Right renal cortex interstitium (tissue), 3 donors: ENCODE results near the gene SLC16A7. TPM values are rescaled to one million over a fixed set of nuclear protein-coding genes. Genes with fewer than 3 reads are reported as not detected.

Experiments used
- DNase-seq, 3 donors: peaks; one replicate each; pipeline ENCODE4 v3.0.0-alpha.2; 2013; ENCODE audit warnings: low read depth in 3 of 3, low spot score in 2 of 3
- polyA plus RNA-seq, 3 donors: library from polyadenylated mRNA; unstranded; fragments of 120-200 nt; gene quantifications; one replicate each; pipeline ENCODE4 v1.2.1, GENCODE V29; 2013; ENCODE audit not compliant: insufficient read length in 3 of 3

The SLC16A7 gene
- polyA plus RNA-seq, 3 donors: 3.6 to 5.7 (median 4.1) TPM

- DNase-seq: no peak
Measured at GRCh38 chr12:59664495-59664894, 68.7 kb downstream of the SLC16A7 start.

- no peak for DNase-seq
Measured at GRCh38 chr12:59665701-59666100, 69.9 kb downstream of the SLC16A7 start.

GRCh38 chr12:59668674-59669073 is 72.8 kb downstream of the SLC16A7 start:
- no peak for DNase-seq

- DNase-seq: no peak
Measured at GRCh38 chr12:59672273-59672672, 76.4 kb downstream of the SLC16A7 start.

DNA sequence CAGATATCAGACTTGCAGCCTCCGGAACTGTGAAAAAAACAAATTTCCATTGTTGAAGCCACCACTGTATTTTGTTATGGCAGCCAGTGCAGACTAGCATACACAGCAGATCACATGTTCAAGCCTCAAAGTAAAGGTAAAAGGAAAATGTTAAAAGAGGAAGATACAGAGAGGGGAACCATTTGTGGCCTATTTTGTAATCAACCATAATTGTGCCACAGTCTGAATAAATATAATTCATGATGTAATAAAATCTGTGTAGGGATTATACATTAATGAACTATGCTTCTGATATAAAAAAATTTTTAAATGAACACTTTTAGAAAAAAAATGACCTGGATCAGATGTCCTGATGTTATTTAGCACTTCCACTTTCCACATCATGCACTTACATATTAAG is 79.6 kb downstream of the SLC16A7 start:
- DNase-seq: no peak

DNA sequence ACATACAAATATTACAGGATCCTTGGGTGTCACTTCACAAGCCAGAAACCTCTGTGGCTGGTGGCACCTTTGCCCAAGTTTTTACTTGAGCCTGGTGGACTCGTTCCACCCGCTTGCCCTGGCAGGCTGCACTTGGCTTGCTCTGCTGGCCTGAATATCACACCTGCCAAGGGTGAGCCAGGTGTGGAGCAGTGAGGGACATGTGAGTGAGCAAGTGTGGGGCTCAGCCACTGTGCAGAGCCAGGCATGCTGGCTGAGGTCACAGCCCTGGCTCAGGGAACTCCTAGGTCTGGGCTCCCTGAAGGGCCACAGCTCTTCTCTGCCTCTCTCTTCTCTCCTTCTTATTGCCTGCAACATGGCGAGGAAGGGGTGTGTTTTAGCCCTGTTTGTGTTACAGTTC is 82.0 kb downstream of the SLC16A7 start:
- DNase-seq: no peak

DNA sequence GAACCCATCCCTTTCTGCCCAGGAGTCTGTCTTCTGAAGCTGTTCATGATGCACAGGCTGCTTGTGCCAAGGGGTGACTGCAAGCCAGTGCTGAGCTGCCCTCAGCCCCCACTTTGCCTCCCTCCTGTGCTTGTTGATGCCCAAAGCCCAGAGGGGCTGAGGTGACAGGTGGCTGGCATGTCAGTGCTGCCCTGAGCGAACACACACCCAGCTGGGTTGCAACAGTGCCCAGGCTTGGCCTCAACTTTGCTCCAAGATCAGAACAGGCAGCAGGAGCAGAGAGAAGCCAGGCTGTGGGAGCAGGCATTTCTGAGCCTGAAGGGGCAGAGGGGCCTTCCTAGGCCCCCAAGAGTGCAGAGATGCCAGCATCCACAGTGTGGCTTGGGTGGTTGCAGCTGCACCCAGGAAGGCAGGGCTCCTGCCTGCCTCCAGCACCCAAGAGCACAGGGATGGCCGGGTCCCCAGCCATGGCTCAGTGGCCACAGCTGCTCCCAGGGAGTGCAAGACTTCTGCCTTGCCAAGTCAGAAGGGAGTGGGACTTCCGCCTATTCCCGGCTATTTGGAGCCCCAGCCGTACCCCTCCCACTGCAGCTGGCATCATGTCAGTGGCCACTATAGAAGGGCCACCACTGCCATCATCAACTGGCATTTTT is 83.1 kb downstream of the SLC16A7 start:
- no peak for DNase-seq

DNA sequence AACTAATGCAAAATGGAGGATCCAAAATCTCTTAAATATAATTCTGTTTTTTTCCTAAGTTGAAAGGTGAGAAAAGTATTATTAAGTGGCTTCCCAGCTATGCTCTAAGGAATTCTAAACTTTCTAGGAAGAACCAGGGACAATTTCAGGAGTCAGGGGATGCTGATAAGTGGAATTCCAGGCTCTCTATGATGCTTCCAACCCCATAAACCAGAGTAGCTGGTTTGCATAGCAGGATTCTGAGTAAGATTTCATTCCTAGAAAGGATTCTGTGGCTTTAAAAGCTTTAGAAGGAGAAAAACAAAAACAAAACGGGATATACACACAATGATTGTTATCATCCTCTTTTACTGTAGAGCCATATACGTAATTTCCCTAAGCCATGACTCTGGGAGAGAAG is 93.9 kb downstream of the SLC16A7 start:
- no peak for DNase-seq

GRCh38 chr12:59695379-59695778 is 99.5 kb downstream of the SLC16A7 start:
- no peak for DNase-seq

GRCh38 chr12:59698600-59698999 is 102.8 kb downstream of the SLC16A7 start:
- no peak for DNase-seq

DNA sequence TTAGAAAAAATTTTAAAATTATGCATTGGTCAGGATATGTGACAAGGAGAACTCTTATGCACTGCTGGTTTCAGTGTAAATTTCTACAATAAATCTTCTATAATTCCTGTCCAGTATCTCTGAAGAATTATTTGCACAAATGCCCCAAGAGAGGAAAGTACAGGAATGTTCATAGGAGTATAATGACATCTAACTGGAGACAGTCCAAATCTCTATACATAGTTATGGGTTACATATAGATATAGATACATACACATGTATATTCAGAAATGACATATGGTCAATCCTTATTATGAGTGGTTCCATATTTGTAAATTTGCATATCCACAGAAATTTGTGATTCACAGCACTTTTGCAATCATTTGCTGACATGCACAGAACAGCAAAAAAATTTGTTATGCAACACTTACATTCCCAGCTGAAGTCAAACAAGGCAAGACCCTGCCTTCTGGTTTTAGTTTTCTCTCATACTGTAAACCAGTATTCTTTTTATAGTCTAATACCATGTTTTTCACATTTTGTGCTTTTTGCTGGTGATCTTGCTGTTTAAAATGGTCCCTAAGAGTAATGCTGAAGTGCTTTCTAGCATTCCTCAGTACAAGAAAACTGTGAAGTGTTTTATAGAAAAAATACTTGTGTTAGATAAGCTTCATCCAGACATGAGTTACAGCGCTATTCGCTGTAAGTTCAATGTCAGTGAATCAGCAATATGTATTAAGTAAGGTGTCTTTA is 103.8 kb downstream of the SLC16A7 start:
- DNase-seq: no peak

DNA sequence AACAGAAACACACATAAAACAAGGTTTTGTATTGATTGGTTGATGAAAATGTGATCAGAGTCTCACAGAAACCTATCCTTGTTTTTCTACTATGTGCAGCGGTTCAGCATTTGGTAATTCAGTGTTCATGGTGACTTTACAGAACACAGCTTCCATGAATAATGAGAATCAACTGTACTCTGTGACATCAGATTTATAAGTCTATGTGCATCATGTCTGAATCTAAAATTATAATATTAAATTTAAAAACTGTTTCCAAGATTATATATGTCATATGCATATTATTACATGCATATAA is 104.3 kb downstream of the SLC16A7 start:
- DNase-seq: no peak

DNA sequence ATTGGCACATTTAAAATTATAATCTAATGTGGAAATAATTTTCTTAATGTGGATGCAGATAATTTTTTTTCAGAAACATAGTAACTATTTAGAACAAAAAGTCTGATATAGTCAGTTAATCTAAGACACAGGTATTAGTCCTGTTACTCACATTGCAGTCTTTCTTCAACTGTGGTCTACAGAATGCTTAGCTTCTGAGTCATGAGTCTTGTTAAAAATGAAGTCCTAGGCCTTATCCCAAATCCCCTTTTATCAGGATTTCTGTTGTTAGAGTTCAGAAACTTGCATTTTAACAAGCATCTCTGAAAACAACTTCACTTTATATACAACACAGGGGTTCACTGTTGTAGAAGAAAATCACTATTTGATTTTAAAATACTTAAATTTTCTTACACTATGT is 112.2 kb downstream of the SLC16A7 start:
- DNase-seq: no peak

DNA sequence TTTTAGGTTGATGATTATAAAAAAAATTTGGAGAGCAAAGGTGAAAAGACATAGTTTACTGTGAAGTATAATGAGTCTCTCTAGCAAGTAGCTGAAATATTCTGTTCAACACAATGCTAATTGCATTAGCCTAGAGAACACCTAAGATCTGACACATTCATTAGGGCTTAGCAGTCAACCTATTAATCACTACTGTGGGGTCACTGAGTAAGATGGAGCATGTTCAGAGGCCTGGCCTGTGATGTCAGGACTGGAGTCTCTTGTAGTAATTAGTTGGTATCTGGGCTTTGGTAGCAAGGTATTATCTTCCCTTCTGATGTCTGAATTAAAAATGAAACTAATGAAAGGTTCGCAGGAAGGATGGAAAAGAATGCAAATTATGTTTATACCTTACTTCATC is 112.7 kb downstream of the SLC16A7 start:
- no peak for DNase-seq

GRCh38 chr12:59710004-59710628 is 114.3 kb downstream of the SLC16A7 start:
- DNase-seq: no peak

- no peak for DNase-seq
Measured at GRCh38 chr12:59710964-59711363, 115.1 kb downstream of the SLC16A7 start.

DNA sequence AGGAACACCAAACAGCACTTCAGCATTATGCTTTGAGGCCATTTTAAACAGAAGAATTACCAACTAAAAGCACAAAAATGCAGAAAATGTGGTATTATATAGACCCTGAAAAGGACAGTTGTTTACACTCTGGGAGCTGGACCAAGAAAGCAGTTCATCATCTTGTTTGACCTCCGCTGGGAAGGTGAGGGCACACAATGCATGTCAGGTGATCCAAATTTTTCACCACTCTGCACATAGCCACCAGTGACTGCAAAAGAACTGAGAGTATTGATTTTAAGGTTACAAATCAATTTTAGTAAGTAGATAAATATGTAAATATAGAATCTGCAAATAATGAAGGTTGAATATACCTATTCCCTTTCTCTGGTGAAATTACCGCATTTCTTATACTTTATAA is 119.6 kb downstream of the SLC16A7 start:
- no peak for DNase-seq

- DNase-seq: no peak
Measured at GRCh38 chr12:59716043-59716442, 120.2 kb downstream of the SLC16A7 start.

GRCh38 chr12:59717436-59717835 is 121.6 kb downstream of the SLC16A7 start:
- no peak for DNase-seq

DNA sequence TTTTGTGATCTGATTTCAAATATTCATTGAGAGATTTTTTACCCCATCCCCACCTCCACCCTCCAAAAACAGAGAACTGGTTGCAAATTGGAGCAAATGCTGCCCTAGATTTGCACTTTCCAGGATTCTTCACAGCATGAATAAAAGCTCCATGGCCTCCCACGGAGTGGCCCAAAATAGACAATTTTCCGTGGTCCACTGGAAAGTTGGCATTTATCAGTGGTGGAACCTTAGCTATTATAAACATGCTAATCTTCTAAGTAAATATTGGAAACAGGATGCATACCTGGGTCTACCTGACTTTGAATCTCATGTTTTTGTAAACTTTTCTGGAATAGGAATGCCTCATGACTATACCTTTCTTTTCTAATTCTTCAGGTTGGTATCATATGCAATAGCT is 123.9 kb downstream of the SLC16A7 start:
- DNase-seq: no peak

DNA sequence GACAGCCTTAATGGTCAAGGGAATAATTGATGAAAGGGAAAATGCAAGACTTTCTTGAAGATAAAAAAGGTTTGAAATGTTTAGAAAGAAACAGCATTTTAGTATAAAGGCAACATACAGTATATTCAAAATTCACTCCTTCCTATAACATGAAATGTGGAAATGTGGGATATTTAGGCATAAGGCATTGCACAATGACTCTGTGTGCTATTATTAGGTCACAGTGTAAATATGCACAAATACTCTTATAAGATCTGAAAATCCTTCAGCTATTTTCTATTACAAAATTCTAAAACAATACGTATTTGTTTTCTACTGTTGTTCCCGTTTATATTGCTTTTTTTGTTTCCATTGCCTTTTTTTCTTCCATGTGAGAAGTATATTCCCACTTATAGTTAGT is 127.7 kb downstream of the SLC16A7 start:
- DNase-seq: no peak

DNA sequence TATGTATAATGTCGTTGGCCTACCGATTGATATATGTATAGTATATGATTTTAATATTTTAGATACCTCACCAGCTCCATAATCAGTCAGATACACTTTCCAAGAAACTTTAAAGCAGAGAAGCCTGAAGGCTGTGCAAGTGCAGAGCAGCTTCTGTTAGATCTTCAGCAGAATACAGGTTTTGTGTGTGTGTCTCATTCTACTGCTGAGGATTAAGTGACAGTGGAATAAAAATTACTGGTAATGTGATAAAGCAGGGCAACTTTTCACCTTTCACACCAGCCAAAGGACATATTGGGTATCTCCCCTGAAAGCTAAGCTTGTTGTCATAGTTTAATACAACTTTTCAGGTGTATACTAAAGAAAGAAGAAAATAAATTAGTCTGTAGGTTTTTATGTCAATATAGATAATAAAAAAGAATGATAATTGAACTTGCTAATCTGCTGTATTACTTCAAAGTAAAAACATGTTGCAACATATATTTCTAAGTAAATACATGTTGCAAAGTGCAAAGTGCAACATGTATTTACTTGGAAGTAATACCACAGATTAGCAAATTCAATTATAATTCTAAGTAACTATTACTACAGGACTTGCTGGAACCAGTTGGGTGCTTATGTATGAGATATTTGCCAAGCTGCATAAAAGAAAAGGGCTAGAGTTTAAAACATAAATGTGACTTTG is 128.3 kb downstream of the SLC16A7 start:
- no peak for DNase-seq
